Endodermal cell (in vitro differentiated cells): ENCODE data around the gene C13orf42. TPM values are rescaled to one million over a fixed set of nuclear protein-coding genes. Genes with fewer than 3 reads are reported as not detected.
A peak's percentile ranks its signal among the peaks of the same experiment; 100 is the strongest.

Experiments
- DNase-seq: peaks from one replicate; pipeline ENCODE4 v3.0.0-alpha.2; 2017
- H3K27ac ChIP-seq: 2 replicates; pipeline ENCODE4 v1.5.1; 2013; ENCODE audit warnings: mild to moderate bottlenecking, low read depth, low read length, moderate library complexity
- H3K27me3 ChIP-seq: 2 replicates; pipeline ENCODE4 v1.6.1; 2013; ENCODE audit warnings: mild to moderate bottlenecking, low read length, moderate library complexity; ENCODE audit not compliant: insufficient read depth, control insufficient read depth, poor library complexity, severe bottlenecking
- H3K36me3 ChIP-seq: 2 replicates; pipeline ENCODE4 v1.7.0; 2013; ENCODE audit warnings: mild to moderate bottlenecking, low read length, moderate library complexity; ENCODE audit not compliant: control insufficient read depth, insufficient read depth
- H3K4me1 ChIP-seq: one replicate; pipeline ENCODE4 v1.7.0; 2013; ENCODE audit warnings: low read length; ENCODE audit not compliant: control insufficient read depth, insufficient read depth
- H3K4me3 ChIP-seq: 2 replicates; pipeline ENCODE4 v1.5.1; 2013; ENCODE audit warnings: mild to moderate bottlenecking, low read length, moderate library complexity
- H3K9ac ChIP-seq: 2 replicates; pipeline ENCODE4 v1.6.1; 2013; ENCODE audit warnings: mild to moderate bottlenecking, low read length, moderate library complexity; ENCODE audit not compliant: poor library complexity, severe bottlenecking; ENCODE audit errors: extremely low read depth
- H3K9me3 ChIP-seq: 2 replicates; pipeline ENCODE4 v1.6.1; 2013; ENCODE audit warnings: mild to moderate bottlenecking, low read length, moderate library complexity; ENCODE audit not compliant: control insufficient read depth
- H3K27ac Mint-ChIP-seq: 2 replicates; pipeline ENCODE4 v1.8.0; 2020; ENCODE audit warnings: mixed read lengths
- H3K27me3 Mint-ChIP-seq: 2 replicates; pipeline ENCODE4 v1.8.0; 2021; ENCODE audit warnings: mild to moderate bottlenecking, mixed read lengths; ENCODE audit not compliant: insufficient read depth
- H3K36me3 Mint-ChIP-seq: 2 replicates; pipeline ENCODE4 v1.8.0; 2020; ENCODE audit warnings: low read depth, mixed read lengths
- H3K4me1 Mint-ChIP-seq: 2 replicates; pipeline ENCODE4 v1.8.0; 2020; ENCODE audit warnings: mixed read lengths
- H3K4me3 Mint-ChIP-seq: 2 replicates; pipeline ENCODE4 v1.8.0; 2020; ENCODE audit warnings: mild to moderate bottlenecking, moderate library complexity, mixed read lengths
- H3K9me3 Mint-ChIP-seq: 2 replicates; pipeline ENCODE4 v1.8.0; 2020; ENCODE audit warnings: mild to moderate bottlenecking, mixed read lengths
- CTCF ChIP-seq: fragments of 200-600 bp; sonication (generic); conservative IDR thresholded peaks from 2 replicates; pipeline ENCODE4 v1.5.0; 2021; ENCODE audit warnings: antibody characterized with exemption, mild to moderate bottlenecking
- WGBS, 2 experiments: methylation state at CpG; one replicate each; pipeline versions ENCODE4 v1.1.5 to v1.1.7; 2013; ENCODE audit warnings: missing lambda C conversion rate in 2 of 2, mixed read lengths in 1 of 2; ENCODE audit not compliant: insufficient coverage in 1 of 2, insufficient read length in 1 of 2; 5-methylcytosine and 5-hydroxymethylcytosine counted together
- total RNA-seq, 2 donors: library from RNA; stranded (reverse); fragmentation: NEBNext Ultra II Directional in 1 of 2; extraction: Animal tissue kit (Norgen Biotek cat#: 25700) in 1 of 2; gene quantifications; 2 replicates in 1 of 2; 3 replicates in 1 of 2; pipeline ENCODE4 v1.2.1, GENCODE V29; 2021

C13orf42 gene
- total RNA-seq, 2 donors from 2014 or later: 19.0 to 27.7 TPM

DNA sequence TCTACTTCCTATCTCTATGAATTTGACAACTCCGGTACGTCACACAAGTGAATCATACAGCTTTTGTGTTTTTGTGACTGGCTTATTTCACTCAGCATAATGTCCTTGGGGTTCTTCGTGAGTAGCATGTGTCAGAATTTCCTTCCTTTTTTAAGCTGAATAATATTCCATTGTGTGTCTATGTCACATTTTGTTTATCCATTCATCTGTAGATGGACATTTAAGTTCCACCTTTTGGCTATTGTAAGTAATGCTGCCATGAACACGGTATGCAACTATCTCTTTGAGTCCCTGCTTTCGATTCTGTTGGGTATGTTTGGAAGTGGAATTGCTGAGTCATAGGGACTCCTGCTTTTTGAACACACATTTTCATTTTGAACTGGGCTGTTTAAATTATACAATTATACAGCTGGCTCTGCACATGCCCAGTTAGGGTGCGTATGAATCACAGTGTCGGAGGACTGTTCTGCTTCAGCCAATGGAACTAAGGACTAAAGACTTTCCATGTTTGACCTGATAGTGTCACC, 43.0 kb upstream of the C13orf42 start:
- no peaks in the 10 kb centered on the region for H3K27me3 Mint-ChIP-seq
- Histone ChIP-seq H3K9me3 (peaks cover 12% of the 10 kb centered on the region), H3K27ac (no peak overlapping the region), H3K9ac (no peak overlapping the region), H3K36me3 (peaks cover 25% of the 10 kb centered on the region), H3K27me3 (no peaks in the 10 kb centered on the region), H3K4me3 (no peak overlapping the region), H3K4me1 (peaks cover 4% of the 10 kb centered on the region)
- peaks cover 34% of the 10 kb centered on the region for H3K36me3 Mint-ChIP-seq
- DNase-seq: peak; percentile 28
- peaks cover 78% of the 10 kb centered on the region for H3K4me1 Mint-ChIP-seq
- no peak overlapping the region for H3K4me3 Mint-ChIP-seq
- WGBS, 2 experiments: 95 to 96% methylated on average over 7 of the region's 7 CpGs
- H3K27ac Mint-ChIP-seq: peak overlapping the region; percentile 77
- TF ChIP-seq CTCF: no peak
- H3K9me3 Mint-ChIP-seq: no peaks in the 10 kb centered on the region

- Mint-ChIP-seq H3K36me3 (peaks cover 34% of the 10 kb centered on the region), H3K4me3 (no peak overlapping the region), H3K9me3 (no peaks in the 10 kb centered on the region), H3K27ac (peak overlapping the region; percentile 77), H3K4me1 (peaks cover 77% of the 10 kb centered on the region), H3K27me3 (no peaks in the 10 kb centered on the region)
- Histone ChIP-seq H3K4me1 (peaks cover 6% of the 10 kb centered on the region), H3K27ac (no peak overlapping the region), H3K36me3 (peaks cover 25% of the 10 kb centered on the region), H3K4me3 (no peak overlapping the region), H3K9ac (no peak overlapping the region), H3K27me3 (no peaks in the 10 kb centered on the region), H3K9me3 (peaks cover 12% of the 10 kb centered on the region)
- peak; percentile 76 for DNase-seq
- TF ChIP-seq CTCF: no peak
- WGBS, 2 experiments: 86 to 87% methylated on average over 7 to 8 of the region's 8 CpGs
Measured at GRCh38 chr13:51153527-51153926, 42.5 kb upstream of the C13orf42 start.

- Histone ChIP-seq H3K36me3 (peaks cover 25% of the 10 kb centered on the region), H3K9me3 (peaks cover 12% of the 10 kb centered on the region), H3K4me3 (no peak overlapping the region), H3K27me3 (no peaks in the 10 kb centered on the region), H3K9ac (no peak overlapping the region), H3K4me1 (peaks cover 11% of the 10 kb centered on the region), H3K27ac (no peak overlapping the region)
- Mint-ChIP-seq H3K36me3 (peaks cover 34% of the 10 kb centered on the region), H3K4me1 (peaks cover 77% of the 10 kb centered on the region), H3K27me3 (no peaks in the 10 kb centered on the region), H3K27ac (peak overlapping the region; percentile 67), H3K4me3 (no peak overlapping the region), H3K9me3 (no peaks in the 10 kb centered on the region)
- 80 to 89% methylated on average over 1 to 5 of the region's 5 CpGs for WGBS, 2 experiments
- no peak for TF ChIP-seq CTCF
- DNase-seq: peak; percentile 58
Measured at GRCh38 chr13:51152701-51153100, 41.6 kb upstream of the C13orf42 start.
